Measurements from ENCODE around the gene MYEOV. TPM values are rescaled to one million over a fixed set of nuclear protein-coding genes. Genes with fewer than 3 reads are reported as not detected.

The MYEOV gene
- total RNA-seq, 1 experiment from 2014 or later, result 1.4 TPM

GRCh38 chr11:69269388-69269787 lies 24.6 kb upstream of the MYEOV start (continued):
- no peak for TF ChIP-seq FOXP4 (CRISPR knock-in tag; IDR thresholded peaks at IDR 0.05)

- H3K9me3 Mint-ChIP-seq, result peaks cover 3% of the 10 kb centered on the region; the same call in 1 of the 2 replicates
These were observed 23.8 kb upstream of the MYEOV start for GRCh38 chr11:69269926-69270697.

More at GRCh38 chr11:69269926-69270697, 23.8 kb upstream of the MYEOV start:
- Mint-ChIP-seq H3K36me3 (no peaks in the 10 kb centered on the region), H3K4me3 (no peak overlapping the region), H3K27ac (no peak overlapping the region), H3K27me3 (ENCODE audit: low read depth) (no peaks in the 10 kb centered on the region; the same call in 1 of the 2 replicates), H3K4me1 (no peaks in the 10 kb centered on the region)
- POLR2A ChIA-PET, result no interaction called here
- ATAC-seq (no peak), DNase-seq (ENCODE audit: low spot score) (no peak)
- no peak for TF ChIP-seq GABPB1 (CRISPR knock-in tag; IDR thresholded peaks at IDR 0.05)
- no peak for TF ChIP-seq E2F5 (CRISPR knock-in tag; IDR thresholded peaks at IDR 0.05)
- TF ChIP-seq ZSCAN18 (CRISPR knock-in tag; IDR thresholded peaks at IDR 0.05), result no peak
- no peak for TF ChIP-seq ZNF138 (CRISPR knock-in tag; conservative IDR thresholded peaks at IDR 0.05)
- no peak for TF ChIP-seq MLX (CRISPR knock-in tag; IDR thresholded peaks at IDR 0.05)
- TF ChIP-seq MYBL2 (CRISPR knock-in tag; IDR thresholded peaks at IDR 0.05), result no peak
- no peak for TF ChIP-seq ZNF219 (CRISPR knock-in tag; IDR thresholded peaks at IDR 0.05; ENCODE audit: borderline replicate concordance)
- no peak for TF ChIP-seq ZNF281 (CRISPR knock-in tag; IDR thresholded peaks at IDR 0.05)
- TF ChIP-seq ESRRA (CRISPR knock-in tag; IDR thresholded peaks at IDR 0.05; ENCODE audit: borderline replicate concordance), result no peak
- TF ChIP-seq MAX (CRISPR knock-in tag; IDR thresholded peaks at IDR 0.05), result no peak
- no peak for TF ChIP-seq FOXK1 (CRISPR knock-in tag; IDR thresholded peaks at IDR 0.05)
- no peak for TF ChIP-seq NFATC4 (CRISPR knock-in tag; IDR thresholded peaks at IDR 0.05)
- no peak for TF ChIP-seq TEAD1 (CRISPR knock-in tag; IDR thresholded peaks at IDR 0.05)
- TF ChIP-seq IRF1 (CRISPR knock-in tag; IDR thresholded peaks at IDR 0.05), result no peak
- no peak for TF ChIP-seq CDX4 (CRISPR knock-in tag; IDR thresholded peaks at IDR 0.05; ENCODE audit: borderline replicate concordance)
- TF ChIP-seq GTF2I (CRISPR knock-in tag; conservative IDR thresholded peaks at IDR 0.05), result no peak
- TF ChIP-seq ZNF423 (CRISPR knock-in tag; IDR thresholded peaks at IDR 0.05), result no peak
- CTCF ChIA-PET, result interaction anchor here (0.9 to 2.6 kb wide), 5 partner anchors 23 to 168 kb away, joined by 3 to 9 read pairs (median 4); no protein-coding TSS in a partner anchor

All from WTC11 (cell line).